ENCODE results near the gene CD2AP. TPM values are rescaled to one million over a fixed set of nuclear protein-coding genes. Genes with fewer than 3 reads are reported as not detected.

The CD2AP gene
- total RNA-seq (32.8 TPM), polyA plus RNA-seq (28.0 TPM)
- long read RNA-seq, donor 1, result 0 reads
- long read RNA-seq, donor 2, result 0 reads
- long read RNA-seq, donor 3, full-length matches to known transcripts, result 3 of 14 reads
- long read RNA-seq, donor 3, partial matches to known transcripts, result 11 of 14 reads
- long read RNA-seq, donor 3, other reads (novel, unspliced or antisense), result 0 of 14 reads
- long read RNA-seq, donor 4, full-length matches to known transcripts, result 2 of 2 reads
- long read RNA-seq, donor 4, partial matches to known transcripts, result 0 of 2 reads
- long read RNA-seq, donor 4, other reads (novel, unspliced or antisense), result 0 of 2 reads
- long read RNA-seq, donor 5, full-length matches to known transcripts, result 11 of 17 reads
- long read RNA-seq, donor 5, partial matches to known transcripts, result 6 of 17 reads
- long read RNA-seq, donor 5, other reads (novel, unspliced or antisense), result 0 of 17 reads
- long read RNA-seq, donor 6, full-length matches to known transcripts, result 5 of 5 reads
- long read RNA-seq, donor 6, partial matches to known transcripts, result 0 of 5 reads
- long read RNA-seq, donor 6, other reads (novel, unspliced or antisense), result 0 of 5 reads
- long read RNA-seq, donor 7, full-length matches to known transcripts, result 3 of 3 reads
- long read RNA-seq, donor 7, partial matches to known transcripts, result 0 of 3 reads
- long read RNA-seq, donor 7, other reads (novel, unspliced or antisense), result 0 of 3 reads
- long read RNA-seq, donor 8, full-length matches to known transcripts, result 2 of 2 reads
- long read RNA-seq, donor 8, partial matches to known transcripts, result 0 of 2 reads
- long read RNA-seq, donor 8, other reads (novel, unspliced or antisense), result 0 of 2 reads
- long read RNA-seq, donor 9, full-length matches to known transcripts, result 4 of 4 reads
- long read RNA-seq, donor 9, partial matches to known transcripts, result 0 of 4 reads
- long read RNA-seq, donor 9, other reads (novel, unspliced or antisense), result 0 of 4 reads
- long read RNA-seq, donor 10, full-length matches to known transcripts, result 4 of 4 reads
- long read RNA-seq, donor 10, partial matches to known transcripts, result 0 of 4 reads
- long read RNA-seq, donor 10, other reads (novel, unspliced or antisense), result 0 of 4 reads

- no peaks in the 10 kb centered on the region for H3K9me3 ChIP-seq (ENCODE audit: control insufficient read depth in 2 of 2, insufficient read depth in 1 of 2, low read length in 1 of 2)
- H3K27ac ChIP-seq (ENCODE audit: low read depth in 1 of 2, low read length in 1 of 2), result peak within 1 kb of the TSS; percentile 98 to 99
- WGBS, result under 1% methylated on average over 83 of the region's 83 CpGs
- H3K4me3 ChIP-seq (ENCODE audit: low read length in 2 of 2), result peak within 1 kb of the TSS; percentile 68 to 96
- H3K4me1 ChIP-seq (ENCODE audit: control insufficient read depth in 2 of 2, insufficient read depth in 2 of 2, low read length in 2 of 2), result peaks cover 10 to 19% of the 10 kb centered on the region in 2 donors
- no peaks in the 10 kb centered on the region for H3K36me3 ChIP-seq (ENCODE audit: control insufficient read depth in 2 of 2, insufficient read depth in 2 of 2, low read length in 1 of 2)
- peak; percentile 87 to 99 (median 97) for DNase-seq (ENCODE audit: low read depth in 6 of 9, low spot score in 9 of 9)
- no peaks in the 10 kb centered on the region for H3K27me3 ChIP-seq (ENCODE audit: control insufficient read depth in 2 of 2, insufficient read depth in 1 of 2, low read length in 1 of 2)
Measured at GRCh38 chr6:47477497-47478232, at the start of gene CD2AP. Gene CD2AP, plus strand, starts transcription at chr6:47477789. Its CDS starts 456 bp downstream, at chr6:47478245.

- WGBS, result 74% methylated on average over 2 of the region's 2 CpGs
- H3K4me3 ChIP-seq (ENCODE audit: low read length in 2 of 2), result no peak overlapping the region
- H3K27ac ChIP-seq (ENCODE audit: low read depth in 1 of 2, low read length in 1 of 2), result no peak overlapping the region
- H3K4me1 ChIP-seq (ENCODE audit: control insufficient read depth in 2 of 2, insufficient read depth in 2 of 2, low read length in 2 of 2), result no peaks in the 10 kb centered on the region
- no peak for DNase-seq (ENCODE audit: low read depth in 6 of 9, low spot score in 9 of 9)
- no peaks in the 10 kb centered on the region for H3K27me3 ChIP-seq (ENCODE audit: control insufficient read depth in 2 of 2, insufficient read depth in 1 of 2, low read length in 1 of 2)
- peaks cover 2 to 6% of the 10 kb centered on the region in 2 donors for H3K9me3 ChIP-seq (ENCODE audit: control insufficient read depth in 2 of 2, insufficient read depth in 1 of 2, low read length in 1 of 2)
- H3K36me3 ChIP-seq (ENCODE audit: control insufficient read depth in 2 of 2, insufficient read depth in 2 of 2, low read length in 1 of 2), result no peaks in the 10 kb centered on the region
Measured at GRCh38 chr6:47428288-47428687, 49.3 kb upstream of the CD2AP start.

- DNase-seq (ENCODE audit: low read depth in 6 of 9, low spot score in 9 of 9), result no peak
- 83% methylated on average over 2 of the region's 2 CpGs for WGBS
- H3K4me3 ChIP-seq (ENCODE audit: low read length in 2 of 2), result no peak overlapping the region
- no peaks in the 10 kb centered on the region for H3K4me1 ChIP-seq (ENCODE audit: control insufficient read depth in 2 of 2, insufficient read depth in 2 of 2, low read length in 2 of 2)
- no peaks in the 10 kb centered on the region for H3K27me3 ChIP-seq (ENCODE audit: control insufficient read depth in 2 of 2, insufficient read depth in 1 of 2, low read length in 1 of 2)
- peaks cover 2 to 6% of the 10 kb centered on the region in 2 donors for H3K9me3 ChIP-seq (ENCODE audit: control insufficient read depth in 2 of 2, insufficient read depth in 1 of 2, low read length in 1 of 2)
- no peaks in the 10 kb centered on the region for H3K36me3 ChIP-seq (ENCODE audit: control insufficient read depth in 2 of 2, insufficient read depth in 2 of 2, low read length in 1 of 2)
- no peak overlapping the region for H3K27ac ChIP-seq (ENCODE audit: low read depth in 1 of 2, low read length in 1 of 2)
Measured at GRCh38 chr6:47428746-47429664, 48.6 kb upstream of the CD2AP start.

- no peak for DNase-seq (ENCODE audit: low read depth in 6 of 9, low spot score in 9 of 9)
- WGBS, result 86% methylated on average over 2 of the region's 2 CpGs
- no peaks in the 10 kb centered on the region for H3K4me1 ChIP-seq (ENCODE audit: control insufficient read depth in 2 of 2, insufficient read depth in 2 of 2, low read length in 2 of 2)
- H3K36me3 ChIP-seq (ENCODE audit: control insufficient read depth in 2 of 2, insufficient read depth in 2 of 2, low read length in 1 of 2), result no peaks in the 10 kb centered on the region
- no peaks in the 10 kb centered on the region for H3K9me3 ChIP-seq (ENCODE audit: control insufficient read depth in 2 of 2, insufficient read depth in 1 of 2, low read length in 1 of 2)
- no peak overlapping the region for H3K27ac ChIP-seq (ENCODE audit: low read depth in 1 of 2, low read length in 1 of 2)
- H3K4me3 ChIP-seq (ENCODE audit: low read length in 2 of 2), result no peak overlapping the region
- no peaks in the 10 kb centered on the region for H3K27me3 ChIP-seq (ENCODE audit: control insufficient read depth in 2 of 2, insufficient read depth in 1 of 2, low read length in 1 of 2)
Measured at GRCh38 chr6:47434372-47435253, 43.0 kb upstream of the CD2AP start.

- DNase-seq (ENCODE audit: low read depth in 6 of 9, low spot score in 9 of 9), result no peak
- H3K27me3 ChIP-seq (ENCODE audit: control insufficient read depth in 2 of 2, insufficient read depth in 1 of 2, low read length in 1 of 2), result no peaks in the 10 kb centered on the region
- no peaks in the 10 kb centered on the region for H3K36me3 ChIP-seq (ENCODE audit: control insufficient read depth in 2 of 2, insufficient read depth in 2 of 2, low read length in 1 of 2)
- H3K4me3 ChIP-seq (ENCODE audit: low read length in 2 of 2), result no peak overlapping the region
- no peaks in the 10 kb centered on the region for H3K9me3 ChIP-seq (ENCODE audit: control insufficient read depth in 2 of 2, insufficient read depth in 1 of 2, low read length in 1 of 2)
- no peak overlapping the region for H3K27ac ChIP-seq (ENCODE audit: low read depth in 1 of 2, low read length in 1 of 2)
- over 99% methylated on average over 2 of the region's 2 CpGs for WGBS
- no peaks in the 10 kb centered on the region for H3K4me1 ChIP-seq (ENCODE audit: control insufficient read depth in 2 of 2, insufficient read depth in 2 of 2, low read length in 2 of 2)
Measured at GRCh38 chr6:47435254-47435612, 42.4 kb upstream of the CD2AP start.

- Histone ChIP-seq H3K4me1 (ENCODE audit: control insufficient read depth in 2 of 2, insufficient read depth in 2 of 2, low read length in 2 of 2) (no peaks in the 10 kb centered on the region), H3K4me3 (ENCODE audit: low read length in 2 of 2) (no peak overlapping the region), H3K27me3 (ENCODE audit: control insufficient read depth in 2 of 2, insufficient read depth in 1 of 2, low read length in 1 of 2) (no peaks in the 10 kb centered on the region), H3K36me3 (ENCODE audit: control insufficient read depth in 2 of 2, insufficient read depth in 2 of 2, low read length in 1 of 2) (no peaks in the 10 kb centered on the region), H3K27ac (ENCODE audit: low read depth in 1 of 2, low read length in 1 of 2) (no peak overlapping the region), H3K9me3 (ENCODE audit: control insufficient read depth in 2 of 2, insufficient read depth in 1 of 2, low read length in 1 of 2) (no peaks in the 10 kb centered on the region)
- 82% methylated on average over 4 of the region's 4 CpGs for WGBS
- no peak for DNase-seq (ENCODE audit: low read depth in 6 of 9, low spot score in 9 of 9)
Measured at GRCh38 chr6:47437592-47437991, 40.0 kb upstream of the CD2AP start.

GRCh38 chr6:47438481-47439347 lies 38.9 kb upstream of the CD2AP start:
- DNase-seq (ENCODE audit: low read depth in 6 of 9, low spot score in 9 of 9), result no peak
- WGBS, result 80% methylated on average over 8 of the region's 8 CpGs
- Histone ChIP-seq H3K36me3 (ENCODE audit: control insufficient read depth in 2 of 2, insufficient read depth in 2 of 2, low read length in 1 of 2) (no peaks in the 10 kb centered on the region), H3K4me3 (ENCODE audit: low read length in 2 of 2) (no peak overlapping the region), H3K4me1 (ENCODE audit: control insufficient read depth in 2 of 2, insufficient read depth in 2 of 2, low read length in 2 of 2) (no peaks in the 10 kb centered on the region), H3K27ac (ENCODE audit: low read depth in 1 of 2, low read length in 1 of 2) (peak overlapping the region in 1 of 2 donors; percentile 8), H3K27me3 (ENCODE audit: control insufficient read depth in 2 of 2, insufficient read depth in 1 of 2, low read length in 1 of 2) (no peaks in the 10 kb centered on the region), H3K9me3 (ENCODE audit: control insufficient read depth in 2 of 2, insufficient read depth in 1 of 2, low read length in 1 of 2) (no peaks in the 10 kb centered on the region)

Data from thymus (tissue), 14 donors.